Right lobe of liver (tissue), 4 donors: ENCODE data around the gene MAP3K20.

Experiments used
- CTCF ChIP-seq, 4 donors: fragments of 200-600 bp in 3 of 4; fragments of 450-650 bp in 1 of 4; IDR thresholded peaks; one replicate each; pipeline versions ENCODE4 v1.5.1 to v1.8.0; 2016 to 2022; ENCODE audit warnings: antibody characterized with exemption in 4 of 4, mild to moderate bottlenecking in 2 of 4
- POLR2A ChIP-seq: fragments of 450-650 bp; IDR thresholded peaks from one replicate; pipeline ENCODE4 v1.6.1; 2017; ENCODE audit warnings: antibody characterized with exemption, mild to moderate bottlenecking
- donor health status: DM: no; HTN: no; CAD: no.
- donor health status: DM: no; HTN: no; CAD: no.
- donor health status: DM: no; HTN: yes; CAD: no.

- TF ChIP-seq CTCF (IDR thresholded peaks at IDR 0.05) (no peak), POLR2A (no peak)
These were observed 17.5 kb upstream of the MAP3K20 start for GRCh38 chr2:173058097-173058496.
